Sciatic nerve (tissue), 2 donors: Measurements from ENCODE around the gene CCS. TPM values are rescaled to one million over a fixed set of nuclear protein-coding genes. Genes with fewer than 3 reads are reported as not detected.
"Not testable (repeated sequence)": the region's sequence is repeated elsewhere in the genome, so short reads cannot be mapped to it uniquely, and the experiment has no call there.

Source experiments
- ATAC-seq: fragments of 200-7000 bp; cut with Tn5 transposase; one replicate; pipeline ENCODE4 v1.9.1; 2020; ENCODE audit warnings: mild to moderate bottlenecking, moderate library complexity
- DNase-seq: peaks from one replicate; pipeline ENCODE4 v3.0.0-alpha.2; 2020; ENCODE audit warnings: low spot score
- intact Hi-C: fragments of 100-400 bp; cut with DNase I; formaldehyde crosslinking; loops from one replicate; pipeline ENCODE4 v1.14.2; 2022
- total RNA-seq: library from RNA; stranded (reverse); fragmentation: NEBNext Ultra II Directional; extraction: Animal tissue kit (Norgen Biotek cat#: 25700); gene quantifications from one replicate; pipeline ENCODE4 v1.2.1, GENCODE V29; 2021
- donor health status: DM: no; HTN: no; CAD: no.
- donor health status: DM: no; HTN: no; CAD: no.

The CCS gene
- total RNA-seq, 1 donor from 2014 or later: 48.8 TPM

DNA sequence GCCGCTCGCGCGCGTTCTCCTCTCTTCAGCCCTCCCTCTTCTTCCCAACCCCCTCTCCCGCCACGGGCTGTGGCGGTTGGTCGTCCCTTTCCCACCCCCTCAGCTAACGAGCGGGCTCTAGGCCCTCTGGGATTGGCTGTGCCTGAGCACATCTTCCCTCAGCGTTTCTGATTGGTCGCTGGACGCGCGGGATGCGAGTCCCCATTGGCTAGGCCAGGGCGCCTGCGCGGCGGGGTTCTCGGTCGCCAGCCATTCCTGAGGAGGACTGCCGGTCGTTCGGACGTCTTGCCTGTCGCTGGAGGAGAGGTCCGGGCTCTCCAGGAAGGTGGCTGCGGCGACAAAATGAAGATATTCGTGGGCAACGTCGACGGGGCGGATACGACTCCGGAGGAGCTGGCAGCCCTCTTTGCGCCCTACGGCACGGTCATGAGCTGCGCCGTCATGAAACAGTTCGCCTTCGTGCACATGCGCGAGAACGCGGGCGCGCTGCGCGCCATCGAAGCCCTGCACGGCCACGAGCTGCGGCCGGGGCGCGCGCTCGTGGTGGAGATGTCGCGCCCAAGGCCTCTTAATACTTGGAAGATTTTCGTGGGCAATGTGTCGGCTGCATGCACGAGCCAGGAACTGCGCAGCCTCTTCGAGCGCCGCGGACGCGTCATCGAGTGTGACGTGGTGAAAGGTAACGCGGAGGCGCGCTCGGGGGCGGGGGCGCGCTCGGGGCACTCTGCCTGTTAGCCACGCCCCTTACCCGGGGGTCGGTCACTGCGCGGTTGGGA is 23.6 kb downstream of the CCS start, which contains the start of gene RBM14:
RBM14 (plus strand) TSS at position 252 of the 776 bp plus-strand sequence; CDS start at position 343, 91 bp downstream.
- intact Hi-C loops: no loop called here
- ATAC-seq: peak; percentile 98
- DNase-seq: peak; percentile 99

DNA sequence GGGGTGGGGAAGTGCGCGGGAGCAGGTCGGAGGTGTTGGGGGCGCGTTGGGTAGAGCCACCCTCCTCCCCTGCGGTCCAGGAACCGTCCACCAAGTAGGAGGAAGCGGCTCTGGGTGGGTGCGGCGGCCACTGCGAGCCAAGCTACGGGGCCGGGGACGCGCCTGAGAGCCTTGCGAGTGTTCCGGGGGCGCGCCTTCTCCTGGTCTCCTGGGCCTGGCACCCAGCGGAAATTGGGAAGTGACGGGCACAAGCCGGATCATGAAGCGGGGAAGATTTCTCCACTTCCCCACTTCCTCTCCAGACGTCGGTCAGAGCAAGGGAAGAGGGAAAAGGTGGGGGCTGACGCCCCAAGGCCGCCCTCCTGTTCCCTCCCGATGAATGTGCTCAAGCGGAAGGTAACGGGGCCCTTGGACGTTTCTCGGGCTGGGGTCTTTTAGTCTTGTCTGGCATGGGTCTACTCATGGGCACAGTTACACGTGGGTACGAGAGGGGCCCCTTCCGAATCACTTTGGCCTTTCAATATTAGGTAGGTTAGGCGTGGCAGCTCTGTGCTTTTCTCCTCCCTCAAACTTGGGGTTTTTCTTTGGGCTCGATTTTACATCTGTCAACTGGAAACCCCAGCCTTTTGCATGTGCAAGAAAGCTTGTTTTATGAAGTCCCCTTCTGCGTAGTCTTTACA is 24.3 kb downstream of the CCS start:
- intact Hi-C loops: no loop called here
- ATAC-seq: peak; percentile 41
- DNase-seq: no peak

DNA sequence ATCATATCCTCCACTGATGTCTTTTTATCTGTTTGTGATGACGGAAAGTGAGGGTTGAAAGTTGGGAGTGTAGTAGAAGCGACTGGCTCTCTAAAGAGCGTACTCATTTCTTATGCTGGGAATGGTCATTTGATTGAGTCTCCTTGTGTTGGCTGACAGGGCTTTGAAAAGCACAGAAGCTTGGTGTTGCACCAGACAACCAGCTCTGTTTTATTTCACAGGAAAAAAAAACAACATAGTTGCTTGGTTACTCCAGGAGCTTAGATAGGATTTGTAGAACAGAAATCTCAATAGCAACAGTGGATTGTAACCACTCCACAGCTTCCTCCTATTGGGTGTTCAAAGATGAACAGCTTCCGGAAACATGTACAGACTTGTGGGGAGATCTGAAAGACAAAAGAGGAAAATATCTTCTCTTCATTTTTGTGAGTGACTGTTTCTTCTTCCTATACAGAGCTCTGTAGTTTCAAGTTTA is 26.1 kb downstream of the CCS start:
- intact Hi-C loops: no loop called here
- DNase-seq (no peak), ATAC-seq (no peak)

DNA sequence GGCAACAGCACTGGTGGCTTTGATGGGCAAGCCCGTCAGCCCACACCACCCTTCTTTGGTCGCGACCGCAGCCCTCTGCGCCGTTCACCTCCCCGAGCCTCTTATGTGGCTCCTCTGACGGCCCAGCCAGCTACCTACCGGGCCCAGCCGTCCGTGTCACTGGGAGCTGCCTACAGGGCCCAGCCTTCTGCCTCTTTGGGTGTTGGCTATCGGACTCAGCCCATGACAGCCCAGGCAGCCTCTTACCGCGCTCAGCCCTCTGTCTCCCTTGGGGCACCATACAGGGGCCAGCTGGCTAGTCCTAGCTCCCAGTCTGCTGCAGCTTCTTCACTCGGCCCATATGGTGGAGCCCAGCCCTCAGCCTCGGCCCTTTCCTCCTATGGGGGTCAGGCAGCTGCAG is 31.5 kb downstream of the CCS start:
- DNase-seq (no peak), ATAC-seq (no peak)
- intact Hi-C loops: no loop called here

DNA sequence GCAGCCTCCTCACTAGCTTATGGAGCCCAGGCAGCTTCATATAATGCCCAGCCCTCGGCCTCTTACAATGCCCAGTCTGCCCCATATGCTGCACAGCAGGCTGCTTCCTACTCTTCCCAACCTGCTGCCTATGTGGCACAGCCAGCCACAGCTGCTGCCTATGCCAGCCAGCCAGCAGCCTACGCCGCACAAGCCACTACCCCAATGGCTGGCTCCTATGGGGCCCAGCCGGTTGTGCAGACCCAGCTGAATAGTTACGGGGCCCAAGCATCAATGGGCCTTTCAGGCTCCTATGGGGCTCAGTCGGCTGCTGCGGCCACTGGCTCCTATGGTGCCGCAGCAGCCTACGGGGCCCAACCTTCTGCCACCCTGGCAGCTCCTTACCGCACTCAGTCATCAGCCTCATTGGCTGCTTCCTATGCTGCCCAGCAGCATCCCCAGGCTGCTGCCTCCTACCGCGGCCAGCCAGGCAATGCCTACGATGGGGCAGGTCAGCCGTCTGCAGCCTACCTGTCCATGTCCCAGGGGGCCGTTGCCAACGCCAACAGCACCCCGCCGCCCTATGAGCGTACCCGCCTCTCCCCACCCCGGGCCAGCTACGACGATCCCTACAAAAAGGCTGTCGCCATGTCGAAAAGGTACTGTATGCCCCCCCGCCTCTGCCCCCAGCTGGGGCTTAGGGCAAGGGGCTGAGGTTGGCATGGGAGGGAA is 32.2 kb downstream of the CCS start:
- ATAC-seq: no peak
- DNase-seq: no peak

DNA sequence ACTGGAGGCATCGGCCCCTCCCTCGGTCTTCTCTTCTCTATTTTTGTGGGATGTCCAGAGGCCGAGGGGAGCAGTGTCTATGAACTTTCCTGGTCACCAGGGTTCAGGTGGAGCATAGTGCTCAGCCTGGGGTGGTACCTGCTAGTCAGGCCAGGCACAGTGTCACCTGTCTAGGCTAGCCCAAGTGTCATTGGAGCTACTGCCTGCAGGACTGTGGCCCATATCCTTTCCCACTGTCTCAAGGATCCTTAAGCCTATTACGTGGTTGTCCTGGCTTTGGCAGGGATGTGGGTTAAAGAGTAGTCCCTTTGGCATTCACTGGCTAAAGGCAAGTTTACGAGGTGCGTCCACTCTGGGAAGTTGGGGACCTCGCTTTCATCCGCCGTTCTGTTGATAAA is 32.8 kb downstream of the CCS start:
- DNase-seq (no peak), ATAC-seq (no peak)
- intact Hi-C loops: no loop called here

More for the DNA sequence above, 32.2 kb downstream of the CCS start:
- intact Hi-C loops: no loop called here

DNA sequence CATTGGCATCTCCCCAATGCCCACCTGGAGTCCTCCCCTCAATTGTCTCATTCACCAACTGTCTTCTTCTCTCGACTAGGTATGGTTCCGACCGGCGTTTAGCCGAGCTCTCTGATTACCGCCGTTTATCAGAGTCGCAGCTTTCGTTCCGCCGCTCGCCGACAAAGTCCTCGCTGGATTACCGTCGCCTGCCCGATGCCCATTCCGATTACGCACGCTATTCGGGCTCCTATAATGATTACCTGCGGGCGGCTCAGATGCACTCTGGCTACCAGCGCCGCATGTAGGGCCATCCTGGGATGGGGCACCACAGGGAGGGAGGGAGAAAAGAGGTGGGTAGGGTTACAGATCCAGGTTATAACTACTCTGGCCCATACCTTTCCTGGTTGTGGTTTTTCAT is 33.4 kb downstream of the CCS start:
- intact Hi-C loops: no loop called here
- DNase-seq (no peak), ATAC-seq (no peak)

DNA sequence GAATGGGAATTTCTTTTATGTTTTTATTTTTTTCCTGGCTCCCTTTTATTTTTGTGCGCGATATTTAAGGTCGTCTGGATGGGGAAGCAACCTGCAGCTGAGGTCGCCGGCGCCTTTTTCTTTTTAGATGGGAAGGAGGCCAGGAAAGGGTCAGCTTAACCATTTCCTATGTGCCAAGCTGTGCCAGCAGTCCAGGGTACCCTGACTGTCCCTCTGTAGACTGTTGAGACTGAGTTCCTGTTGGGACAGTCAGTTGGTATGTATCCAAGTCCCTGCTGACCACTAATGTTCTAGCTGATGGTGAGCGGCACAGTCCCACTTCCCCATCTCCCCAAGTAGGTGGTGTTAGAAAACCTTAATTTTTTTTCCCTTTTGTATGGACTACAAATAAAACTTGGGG is 33.9 kb downstream of the CCS start:
- ATAC-seq (no peak), DNase-seq (no peak)
- intact Hi-C loops: no loop called here

DNA sequence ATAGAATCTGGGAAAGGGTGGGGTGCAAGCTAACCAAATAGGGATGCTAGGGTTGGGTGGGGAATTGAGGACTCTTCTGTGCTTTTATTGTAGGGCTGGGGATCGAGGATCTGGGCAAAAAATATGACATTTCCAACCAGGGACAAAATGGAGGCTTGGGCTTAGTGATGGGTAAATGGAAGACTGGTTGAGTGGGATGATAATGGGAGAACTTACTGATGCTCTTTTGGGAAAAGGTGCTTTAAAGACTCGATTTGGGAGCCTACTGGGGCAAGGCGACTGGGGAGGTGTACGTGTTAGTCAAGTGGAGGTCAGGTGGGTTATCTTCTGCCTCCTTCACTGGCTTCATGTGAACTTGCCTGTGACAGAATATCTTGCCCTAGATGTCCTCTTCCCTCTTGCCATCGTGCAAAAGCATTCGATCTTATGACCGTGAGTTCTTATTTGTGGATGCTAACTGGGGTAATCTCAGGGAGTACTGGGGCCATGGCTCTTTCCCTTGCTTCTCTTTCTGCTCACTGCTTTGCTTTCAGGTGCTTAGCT is 35.1 kb downstream of the CCS start:
- ATAC-seq: no peak
- intact Hi-C loops: no loop called here
- no peak for DNase-seq

DNA sequence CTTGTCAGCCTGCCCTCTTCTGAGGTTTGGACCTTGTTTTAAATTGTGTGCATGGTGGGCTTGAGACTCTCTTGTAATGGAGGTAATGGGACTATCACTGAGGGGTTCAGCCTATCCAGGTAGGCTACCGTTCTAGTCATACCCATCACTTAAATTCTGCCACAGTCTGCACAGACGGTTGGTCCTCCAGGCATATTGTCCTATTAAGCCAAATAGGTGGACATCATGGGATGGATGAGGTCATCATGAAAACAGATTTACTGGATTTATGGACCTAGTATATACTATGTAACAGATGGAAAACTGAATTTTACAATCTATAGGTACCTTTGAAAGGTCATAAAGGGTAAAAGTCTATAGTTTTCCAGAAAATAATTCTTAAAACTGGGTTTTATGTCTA is 36.4 kb downstream of the CCS start:
- intact Hi-C loops: no loop called here
- no peak for DNase-seq
- no peak for ATAC-seq

DNA sequence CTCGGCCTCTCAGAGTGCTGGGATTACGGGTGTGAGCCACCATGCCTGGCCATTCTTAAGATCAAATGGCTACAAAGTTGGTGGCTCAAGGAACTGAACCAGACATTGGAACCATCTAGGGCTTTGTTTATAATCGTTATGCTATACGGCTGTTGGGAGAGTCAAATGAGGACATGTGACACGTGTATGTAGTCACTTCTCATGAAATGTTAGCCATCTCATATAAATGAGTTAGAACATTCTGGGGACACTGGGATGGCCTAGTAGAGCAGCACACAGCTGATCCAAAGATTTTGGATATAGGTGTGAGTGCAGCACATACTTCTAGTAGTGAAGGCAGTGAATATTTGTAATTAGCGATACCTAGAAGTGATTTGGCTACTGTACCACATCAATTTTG is 38.9 kb downstream of the CCS start:
- intact Hi-C loops: no loop called here
- no peak for DNase-seq
- ATAC-seq: no peak

DNA sequence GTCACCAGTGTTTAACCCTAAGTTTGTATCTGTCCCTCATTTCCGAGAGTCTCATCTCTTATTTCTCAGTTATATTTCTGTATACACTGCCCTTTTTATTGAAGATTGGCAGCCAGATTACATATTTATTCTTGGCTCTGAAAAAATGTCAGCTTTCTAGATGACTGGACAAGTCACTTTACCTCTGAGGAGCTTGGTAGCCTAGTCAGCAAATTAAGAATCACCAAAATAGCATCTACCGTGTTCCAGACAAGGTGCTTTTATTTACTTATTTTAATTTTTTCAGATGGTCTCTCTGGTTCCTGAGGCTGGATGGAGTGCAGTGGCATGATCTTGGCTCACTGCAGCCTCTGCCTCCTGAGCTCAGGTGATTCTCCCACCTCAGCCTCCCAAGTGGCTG is 40.0 kb downstream of the CCS start:
- intact Hi-C loops: no loop called here
- DNase-seq (no peak), ATAC-seq (no peak)

DNA sequence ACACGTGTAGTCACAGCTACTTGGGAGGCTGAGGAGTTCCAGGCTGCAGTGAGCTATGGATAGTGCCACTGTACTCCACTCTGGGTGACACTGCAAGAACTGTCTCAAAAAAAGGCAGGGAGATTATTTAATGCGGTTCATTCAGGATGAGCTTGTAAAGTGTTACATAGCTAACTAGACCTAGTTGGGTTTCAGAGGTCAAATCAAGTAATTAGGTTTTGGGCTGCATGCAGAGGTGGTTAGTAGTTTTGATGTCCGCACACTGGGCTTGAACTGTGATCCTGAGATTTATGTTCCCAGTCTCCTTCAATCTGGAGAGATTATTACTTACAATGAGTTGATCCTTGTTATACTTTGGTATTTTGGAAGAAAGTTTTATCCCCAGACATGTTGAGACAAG is 43.4 kb downstream of the CCS start:
- DNase-seq: no peak
- intact Hi-C loops: no loop called here

DNA sequence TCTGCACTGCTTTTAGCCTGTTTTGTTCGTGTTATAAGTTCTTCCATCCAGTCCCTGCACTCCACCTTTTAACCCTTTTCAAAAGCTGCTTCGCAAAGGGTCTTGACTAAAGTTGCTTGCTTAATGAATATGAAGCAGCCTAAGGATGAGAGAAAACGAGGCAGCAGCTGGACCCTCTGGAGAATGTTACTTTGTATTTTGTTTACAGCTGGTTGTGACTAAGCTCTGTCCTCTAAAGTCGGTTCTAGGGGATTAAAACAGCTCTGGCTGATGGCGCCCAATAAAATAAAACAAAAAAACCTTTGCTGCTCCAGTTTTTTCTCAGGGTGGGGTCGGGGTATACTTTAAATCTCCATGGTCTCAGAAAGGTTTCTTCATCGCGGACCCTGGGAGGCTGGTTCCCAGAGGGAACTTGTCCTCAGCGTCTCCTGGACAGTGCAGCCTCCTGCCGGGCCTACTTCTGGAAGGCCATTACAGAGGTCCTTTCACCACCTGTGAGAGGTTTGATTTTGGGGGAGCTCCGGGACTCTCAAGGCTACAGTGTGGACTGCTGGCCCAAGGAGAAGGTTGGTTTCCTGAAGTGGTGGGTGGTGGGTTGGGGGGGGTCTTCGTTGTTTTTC is 44.7 kb downstream of the CCS start:
- ATAC-seq (peak; percentile 24), DNase-seq (no peak)
- intact Hi-C loops: no loop called here

More for the DNA sequence above, 43.4 kb downstream of the CCS start:
- ATAC-seq: no peak

DNA sequence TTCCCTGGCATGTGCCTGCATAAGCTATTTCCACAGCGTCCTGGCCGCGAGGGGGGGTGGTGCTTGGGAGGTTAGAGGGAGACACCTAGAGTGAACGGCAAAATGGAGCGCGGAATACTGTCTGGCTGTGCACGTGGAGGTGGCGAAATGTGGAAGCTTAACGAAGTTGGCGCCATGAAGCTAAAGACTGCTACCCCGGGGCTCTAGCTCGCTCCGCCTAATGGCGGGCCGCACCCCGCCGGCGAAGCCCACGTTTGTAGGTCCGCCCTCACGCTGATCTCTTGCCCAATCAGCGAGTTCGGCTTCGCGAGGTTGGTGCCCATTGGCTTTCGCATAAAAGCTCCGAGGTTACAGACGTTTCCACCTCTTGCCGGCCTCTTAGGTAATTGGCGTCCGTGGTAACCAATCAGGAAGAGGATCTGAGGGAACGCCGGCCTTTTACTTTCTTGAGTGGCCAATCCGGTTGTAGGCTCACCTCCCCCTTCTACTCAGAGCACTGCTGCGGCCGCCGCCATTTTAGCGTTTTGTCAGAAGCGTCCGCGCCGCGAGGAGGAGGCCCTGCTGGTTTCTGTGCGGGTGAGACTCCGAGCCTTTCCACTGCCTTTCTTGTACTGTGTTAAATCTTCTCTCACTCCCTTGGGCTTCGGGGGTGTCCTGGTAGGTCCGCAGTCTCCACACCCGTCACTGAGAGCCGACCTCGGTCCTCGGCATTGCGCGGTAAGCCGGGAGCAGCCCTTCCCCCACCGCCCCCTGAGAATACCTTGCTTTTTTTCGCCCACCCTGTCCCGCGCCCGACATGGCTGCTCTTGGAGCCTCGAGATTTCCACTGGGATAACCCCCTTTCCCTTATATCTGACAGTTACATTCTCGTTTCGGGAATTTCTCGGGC is 45.4 kb downstream of the CCS start, which contains the start of gene RBM4:
RBM4 (plus strand) TSS at position 527 of the 889 bp plus-strand sequence. CDS start 1,009 bp downstream, outside the sequence.
- peak; percentile 97 for DNase-seq
- peak; percentile 98 for ATAC-seq
- intact Hi-C loops: no loop called here

DNA sequence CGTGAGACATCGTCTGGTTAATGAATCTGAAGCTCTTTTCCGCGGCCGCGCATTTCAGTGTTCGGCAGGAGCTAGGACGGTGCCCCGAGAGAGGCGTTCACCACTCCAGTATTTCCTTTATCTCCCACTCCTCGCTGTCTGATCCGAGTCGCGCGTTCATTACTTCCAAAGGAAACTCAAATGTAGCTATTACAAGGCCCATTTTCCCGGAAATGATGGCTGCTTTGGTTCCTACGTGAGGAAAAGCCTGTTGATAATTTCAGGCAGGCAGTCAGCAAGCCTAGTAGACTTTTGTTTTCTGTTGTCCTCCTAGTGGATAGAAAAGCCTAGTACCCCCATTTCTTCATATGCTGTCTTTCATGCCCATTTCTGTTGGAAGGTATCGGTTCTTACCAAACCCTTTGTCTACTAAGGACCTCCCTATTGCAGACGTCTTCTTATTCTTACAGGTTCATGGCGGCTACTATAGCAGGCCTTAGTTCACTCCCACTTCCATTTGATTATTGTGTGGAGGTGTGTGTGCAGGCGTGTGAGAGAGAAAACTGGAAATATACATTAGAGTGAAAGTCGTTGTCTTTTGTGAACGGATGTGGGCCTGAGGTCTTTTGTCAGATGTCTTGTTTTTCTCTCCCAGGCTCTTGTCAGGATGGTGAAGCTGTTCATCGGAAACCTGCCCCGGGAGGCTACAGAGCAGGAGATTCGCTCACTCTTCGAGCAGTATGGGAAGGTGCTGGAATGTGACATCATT is 46.3 kb downstream of the CCS start:
- ATAC-seq: peak; percentile 0

DNA sequence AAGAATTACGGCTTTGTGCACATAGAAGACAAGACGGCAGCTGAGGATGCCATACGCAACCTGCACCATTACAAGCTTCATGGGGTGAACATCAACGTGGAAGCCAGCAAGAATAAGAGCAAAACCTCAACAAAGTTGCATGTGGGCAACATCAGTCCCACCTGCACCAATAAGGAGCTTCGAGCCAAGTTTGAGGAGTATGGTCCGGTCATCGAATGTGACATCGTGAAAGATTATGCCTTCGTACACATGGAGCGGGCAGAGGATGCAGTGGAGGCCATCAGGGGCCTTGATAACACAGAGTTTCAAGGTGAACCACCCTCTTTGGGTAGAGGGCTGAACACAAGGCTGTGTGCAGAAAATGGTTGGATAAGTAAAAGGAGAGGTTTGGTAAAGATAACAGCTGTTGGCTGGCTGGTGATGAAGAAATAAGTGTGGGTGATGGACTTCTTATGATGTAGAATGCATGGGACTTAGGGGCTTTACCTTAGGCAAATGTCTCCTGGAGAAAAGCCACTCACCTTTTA is 46.9 kb downstream of the CCS start:
- ATAC-seq, intact Hi-C loops, DNase-seq: not testable (repeated sequence)

More for the DNA sequence above, 46.3 kb downstream of the CCS start:
- no peak for DNase-seq
- intact Hi-C loops: no loop called here
